HG03066 (cell line): ENCODE measurements around the gene ATP13A4.

ENCODE experiments used
- ATAC-seq: cut with Tn5 transposase; IDR thresholded peaks from one replicate; pipeline ENCODE4 v1.9.1; 2021; ENCODE audit warnings: low read depth; ENCODE audit not compliant: unreplicated experiment

The ATP13A4 gene

DNA sequence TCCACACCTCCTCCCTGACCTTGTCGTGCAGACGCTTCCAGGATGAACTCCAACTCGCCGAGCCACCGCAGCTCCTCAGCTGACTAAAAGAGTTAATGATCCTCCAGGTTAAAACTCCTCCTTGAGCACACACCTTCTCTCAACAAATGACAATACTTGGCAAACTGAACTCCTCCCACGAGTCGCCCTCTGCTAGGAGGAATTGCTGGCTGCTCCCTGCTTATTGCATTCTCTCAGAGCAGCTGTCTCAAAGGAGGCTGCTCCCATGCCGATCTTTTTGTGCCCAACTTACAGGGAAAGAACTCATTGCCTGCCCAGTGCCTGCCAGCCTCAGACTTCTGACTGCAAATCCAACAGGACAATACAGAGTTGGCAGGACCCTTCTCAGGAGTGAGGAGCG, at the start of gene ATP13A4:
TSS of gene ATP13A4 (minus strand) at position 85 of the 400 bp plus-strand sequence. CDS start 96 bp downstream, outside the sequence.
- ATAC-seq = no peak

- ATAC-seq = no peak
Measured at GRCh38 chr3:193599393-193599792, 44.7 kb upstream of the ATP13A4 start.

DNA sequence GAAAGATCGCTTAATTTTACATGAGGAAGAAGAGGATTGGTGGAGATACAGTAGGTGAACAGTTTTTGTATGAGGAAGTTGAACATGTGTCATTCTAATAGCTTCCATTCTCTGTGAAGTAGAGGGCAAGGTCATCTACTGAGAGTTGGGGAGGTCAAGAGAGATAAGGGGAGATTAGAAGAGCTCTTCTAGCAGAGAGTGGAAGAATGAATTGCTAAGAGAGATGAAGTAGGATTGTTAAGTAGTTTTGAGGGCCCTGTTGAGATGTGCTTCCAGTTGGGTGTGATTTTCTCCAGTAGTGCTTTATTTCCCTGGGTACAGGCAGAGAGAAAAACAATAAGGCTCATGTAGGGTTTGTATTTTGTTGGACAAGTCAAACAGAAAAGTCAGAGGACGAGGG, 43.5 kb upstream of the ATP13A4 start:
- no peak for ATAC-seq

DNA sequence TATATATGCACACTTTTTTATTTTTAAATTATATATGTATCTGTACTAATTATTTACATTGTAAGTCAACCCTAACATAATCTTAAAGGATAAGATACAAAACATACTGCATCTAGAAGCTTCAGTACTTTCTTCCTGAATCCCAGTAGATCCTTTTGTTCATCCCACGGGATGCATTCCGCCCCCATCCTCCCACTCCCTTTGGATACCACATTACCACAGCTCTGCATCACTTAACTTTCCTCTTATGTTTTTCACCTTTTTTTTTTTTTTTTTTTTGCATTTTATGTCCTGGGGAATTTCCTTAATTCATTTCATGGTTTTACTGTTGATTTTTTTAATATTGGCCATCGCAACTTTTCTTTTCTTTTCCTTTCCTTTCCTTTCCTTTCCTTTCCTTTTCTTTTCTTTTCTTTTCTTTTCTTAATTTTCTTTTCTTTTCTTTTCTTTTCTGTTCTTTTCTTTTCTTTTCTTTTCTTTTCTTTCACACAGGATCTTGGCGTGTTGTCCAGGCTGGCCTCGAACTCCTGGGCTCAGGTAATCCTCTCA, 41.3 kb upstream of the ATP13A4 start:
- no peak for ATAC-seq

- no peak for ATAC-seq
Measured at GRCh38 chr3:193594946-193595689, 40.4 kb upstream of the ATP13A4 start.

DNA sequence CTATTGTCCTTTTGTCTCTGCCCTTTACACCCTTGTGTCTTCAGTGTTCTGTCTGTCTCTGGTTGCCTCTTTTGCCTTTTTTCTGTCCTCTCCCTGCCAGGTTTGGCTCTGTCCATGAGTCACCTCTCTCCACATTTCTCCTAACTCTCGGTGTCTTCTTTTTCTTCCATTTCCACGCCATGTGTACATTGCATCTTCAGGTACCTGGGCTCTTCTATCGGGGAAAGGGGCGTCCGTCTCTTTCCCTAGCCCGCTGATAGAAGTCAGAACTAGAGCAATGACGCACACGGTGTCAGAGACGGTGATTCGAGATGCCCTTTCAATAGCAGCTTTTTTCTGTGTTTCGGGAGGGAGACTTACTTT, 39.0 kb upstream of the ATP13A4 start:
- ATAC-seq = peak; percentile 7

DNA sequence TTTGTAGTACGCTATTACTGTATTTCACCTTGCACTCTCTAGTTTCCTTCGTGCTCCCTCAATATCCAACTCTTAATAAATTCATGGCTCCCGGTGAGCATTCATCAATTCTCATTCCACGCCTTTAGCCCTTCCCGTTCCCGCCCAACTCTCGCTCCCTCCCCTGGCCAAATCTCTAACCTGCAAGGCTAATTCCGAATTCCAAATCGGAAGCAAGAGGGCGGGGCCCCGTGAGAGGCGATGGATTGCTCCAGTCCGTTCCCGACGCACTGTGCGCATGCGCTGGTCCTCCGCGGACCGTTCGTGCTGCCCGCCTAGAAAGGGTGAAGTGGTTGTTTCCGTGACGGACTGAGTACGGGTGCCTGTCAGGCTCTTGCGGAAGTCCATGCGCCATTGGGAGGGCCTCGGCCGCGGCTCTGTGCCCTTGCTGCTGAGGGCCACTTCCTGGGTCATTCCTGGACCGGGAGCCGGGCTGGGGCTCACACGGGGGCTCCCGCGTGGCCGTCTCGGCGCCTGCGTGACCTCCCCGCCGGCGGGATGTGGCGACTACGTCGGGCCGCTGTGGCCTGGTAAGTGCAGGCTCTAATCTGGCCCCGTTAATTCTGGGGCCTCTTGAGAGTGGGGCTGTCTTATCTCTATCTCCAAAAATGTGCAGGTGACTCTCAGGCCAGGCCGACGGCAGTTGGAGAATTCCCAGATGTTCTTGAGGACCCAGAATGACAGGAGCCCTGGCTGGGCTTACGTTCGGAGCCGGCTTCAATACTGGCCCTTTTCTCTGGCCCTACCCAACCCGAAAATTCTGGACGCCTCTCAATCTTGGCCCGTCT, 38.4 kb upstream of the ATP13A4 start, which contains the start of gene OPA1:
TSS of gene OPA1 (plus strand) at position 368 of the 827 bp plus-strand sequence. CDS start at position 538, 170 bp downstream.
- ATAC-seq = peak; percentile 97

DNA sequence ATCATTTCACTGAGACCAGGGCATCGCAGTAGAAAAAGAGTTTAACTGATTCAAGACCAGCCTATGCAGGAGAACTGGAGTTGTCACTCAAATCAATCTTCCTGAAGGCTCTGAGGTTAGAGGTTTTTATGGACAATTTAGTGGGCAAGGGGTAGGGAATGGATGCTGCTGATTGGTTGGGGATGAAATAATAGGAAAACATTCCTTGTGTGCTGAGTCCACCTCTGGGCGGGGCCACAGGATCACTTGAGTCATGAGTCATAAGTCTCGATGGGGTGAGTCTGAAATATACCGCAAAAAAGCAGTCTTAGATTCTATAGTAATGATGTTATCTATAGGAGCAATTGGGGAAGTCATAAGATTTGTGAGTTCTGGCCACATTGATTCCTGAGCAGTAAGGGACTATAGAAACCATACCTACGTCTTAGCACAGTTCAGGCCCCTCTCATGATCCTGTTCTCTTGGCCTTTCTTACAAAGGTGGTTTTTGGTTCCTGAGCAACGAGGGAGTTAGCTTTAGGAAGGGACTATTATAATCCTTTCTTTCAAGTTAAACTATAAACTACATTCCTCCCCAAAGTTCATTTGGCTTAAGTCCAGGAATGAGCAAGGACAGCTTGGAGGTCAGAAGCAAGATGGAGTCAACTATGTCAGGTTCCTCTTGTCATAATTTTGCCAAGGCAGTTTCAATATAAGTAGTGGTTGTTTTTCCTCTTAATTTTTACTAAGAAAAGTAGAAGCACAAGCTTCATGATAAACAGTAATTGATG, 35.6 kb upstream of the ATP13A4 start:
- no peak for ATAC-seq

- no peak for ATAC-seq
Measured at GRCh38 chr3:193589616-193590015, 34.9 kb upstream of the ATP13A4 start.

GRCh38 chr3:193589129-193589528, 34.4 kb upstream of the ATP13A4 start:
- no peak for ATAC-seq

DNA sequence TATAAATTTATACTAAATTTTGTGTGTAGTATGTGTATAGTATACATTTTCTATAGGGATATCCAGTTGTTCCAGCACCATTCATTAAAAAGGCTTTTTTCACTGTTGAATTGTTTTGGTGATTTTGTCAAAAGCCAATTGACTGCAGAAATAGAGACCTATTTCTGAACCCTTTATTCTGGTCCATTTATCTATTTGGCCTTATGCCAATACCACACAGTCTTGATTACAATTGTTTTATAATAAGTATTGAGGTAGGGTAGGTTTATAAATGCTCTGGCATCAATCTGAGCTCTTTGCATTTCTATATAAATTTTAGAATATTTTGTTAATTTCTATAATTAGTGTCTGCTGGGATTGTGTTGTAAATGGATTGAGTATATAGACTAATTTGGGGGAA, 31.8 kb upstream of the ATP13A4 start:
- no peak for ATAC-seq

DNA sequence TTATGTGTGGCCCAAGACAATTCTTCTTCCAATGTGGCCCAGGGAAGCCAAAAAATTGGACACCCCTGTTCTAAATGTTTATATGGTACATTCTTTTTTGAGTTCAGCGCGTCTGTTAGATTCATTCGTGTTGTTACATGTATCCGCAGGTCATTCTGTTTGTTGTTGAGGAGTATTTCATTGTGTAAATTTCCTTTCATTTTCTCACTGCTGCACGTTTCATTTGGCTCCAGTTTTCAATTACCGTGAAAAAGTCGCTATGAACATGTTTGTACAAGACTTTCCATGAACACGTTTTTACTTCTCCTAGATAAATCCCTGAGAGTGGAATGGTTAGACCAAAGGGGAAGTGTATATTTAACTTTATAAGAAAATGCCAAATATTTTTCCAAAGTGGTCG, 30.8 kb upstream of the ATP13A4 start:
- no peak for ATAC-seq

DNA sequence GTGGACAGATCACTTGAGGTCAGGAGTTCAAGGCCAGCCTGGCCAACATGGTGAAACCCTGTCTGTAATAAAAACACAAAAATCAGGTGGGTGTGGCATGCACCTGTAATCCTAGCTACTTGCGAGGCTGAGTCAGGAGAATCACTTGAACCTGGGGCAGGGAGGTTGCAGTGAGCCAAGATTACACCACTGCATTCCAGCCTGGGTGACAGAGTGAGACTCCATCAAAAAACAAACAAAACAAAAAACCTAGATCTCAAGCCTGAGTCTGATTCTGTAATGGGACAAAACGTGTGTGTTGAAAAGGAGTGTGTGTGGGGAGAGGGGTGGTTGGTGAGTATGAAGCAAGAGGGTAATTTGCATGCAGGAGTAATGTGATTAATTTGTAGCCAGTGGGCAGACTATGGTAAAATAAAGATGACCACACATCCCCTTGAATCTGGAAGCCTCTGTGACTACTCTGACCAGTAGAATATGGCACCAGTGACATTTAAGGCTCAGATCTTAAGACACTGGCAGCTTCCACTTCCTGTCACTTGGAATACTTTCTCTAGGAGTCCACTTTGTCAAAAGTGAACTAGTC, 19.9 kb upstream of the ATP13A4 start:
- ATAC-seq = no peak

DNA sequence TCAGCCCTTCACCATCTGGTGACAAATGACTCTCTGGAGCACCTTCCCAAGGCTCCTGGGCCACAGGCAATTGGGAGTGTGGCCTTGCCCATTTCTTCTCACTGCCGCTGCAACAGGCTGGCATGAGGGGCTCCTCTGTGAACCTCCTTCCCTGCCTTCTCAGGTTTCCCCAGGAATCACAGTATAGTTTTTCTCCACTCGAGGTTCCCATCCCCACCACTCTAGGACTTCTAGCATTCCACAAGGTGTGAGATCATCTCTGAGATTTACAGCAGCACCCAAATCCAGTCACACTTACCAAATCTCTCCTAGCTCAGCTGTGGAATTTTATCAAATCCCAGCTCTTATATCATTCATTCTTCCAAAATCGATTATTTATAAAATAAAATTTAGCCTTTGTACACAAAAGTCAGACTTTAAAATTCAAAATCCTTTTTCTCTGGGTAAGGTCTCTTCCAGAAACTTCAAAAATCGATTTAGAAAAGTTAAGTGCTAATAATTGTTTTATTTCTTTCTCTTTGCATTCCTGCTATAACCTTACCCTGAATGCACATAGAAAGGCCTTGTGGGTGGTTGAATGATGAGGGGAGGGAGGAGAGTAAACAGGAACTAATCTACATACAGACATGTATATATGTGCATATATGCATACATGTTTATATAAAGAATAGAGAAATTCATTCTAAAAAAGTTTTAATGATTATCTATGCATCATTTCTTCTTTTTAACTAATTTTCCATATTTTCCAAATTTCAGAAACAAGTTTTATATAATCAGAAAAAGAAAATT, 18.9 kb upstream of the ATP13A4 start:
- ATAC-seq = no peak

GRCh38 chr3:193572426-193572908, 17.8 kb upstream of the ATP13A4 start:
- ATAC-seq = no peak

DNA sequence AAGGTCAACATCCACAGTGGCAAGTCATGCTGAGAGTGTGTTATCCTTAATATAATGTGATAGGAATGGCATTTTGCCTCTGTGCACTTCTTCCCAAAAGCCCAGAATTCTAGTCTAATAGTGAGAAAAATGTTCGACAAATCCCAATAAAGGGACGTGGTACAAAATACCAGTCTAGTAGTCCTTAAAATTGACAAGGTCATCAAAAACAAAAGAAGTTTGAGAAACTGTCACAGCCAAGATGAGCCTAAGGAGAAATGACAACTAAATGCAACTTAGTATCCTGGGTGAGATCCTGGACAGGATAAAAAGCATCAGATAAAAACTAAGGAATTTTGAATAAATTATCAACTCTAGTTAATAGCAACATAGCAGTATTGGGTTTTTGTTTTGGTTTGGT, 14.4 kb upstream of the ATP13A4 start:
- no peak for ATAC-seq

DNA sequence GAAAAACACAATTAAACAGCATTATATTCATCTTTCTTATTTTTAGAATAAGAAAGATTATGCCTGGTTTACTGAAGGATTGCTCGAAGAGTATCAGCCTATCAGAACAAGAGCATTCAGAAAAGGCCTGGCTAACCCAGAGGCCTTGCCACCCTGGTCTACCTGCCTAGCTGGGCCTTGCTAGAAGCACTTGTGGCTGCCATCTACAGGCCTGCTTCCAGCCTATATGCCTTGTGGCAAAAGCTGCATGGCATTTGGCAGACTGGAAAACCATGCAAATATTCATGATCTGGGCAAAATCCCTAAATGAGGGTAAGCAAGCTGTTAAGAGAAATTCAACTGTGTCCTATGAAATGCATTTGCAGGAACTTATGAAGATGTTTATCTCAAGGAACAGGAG, 9.3 kb upstream of the ATP13A4 start:
- no peak for ATAC-seq

DNA sequence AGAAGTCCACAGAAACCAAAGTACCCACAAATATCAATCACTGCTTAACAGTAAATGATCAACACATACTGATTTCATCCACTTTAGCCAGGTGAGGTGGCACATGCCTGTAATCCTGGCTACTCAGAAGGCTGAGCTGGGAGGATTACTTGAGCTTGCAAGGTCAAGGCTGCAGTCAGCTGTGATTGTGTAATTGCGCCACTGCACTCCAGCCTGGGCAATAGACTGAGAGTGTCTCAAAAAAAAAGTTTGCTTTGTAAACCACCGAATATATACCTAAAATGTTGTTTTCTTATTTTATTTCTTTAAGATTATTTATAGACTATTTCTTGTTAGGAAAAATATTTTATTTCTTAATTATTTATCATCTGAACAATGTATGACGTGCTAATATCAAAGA, 8.7 kb upstream of the ATP13A4 start:
- no peak for ATAC-seq

GRCh38 chr3:193560870-193561269, 6.2 kb upstream of the ATP13A4 start:
- ATAC-seq = no peak
